Breast epithelium (tissue), 4 donors: ENCODE results near the gene PCBP3. TPM values are rescaled to one million over a fixed set of nuclear protein-coding genes. Genes with fewer than 3 reads are reported as not detected.

ENCODE experiments used
- DNase-seq, 2 donors: peaks; one replicate each; pipeline ENCODE4 v3.0.0-alpha.2; 2019; ENCODE audit warnings: low spot score in 2 of 2
- H3K27ac ChIP-seq, 2 donors: fragments of 200-600 bp; sonication (generic) in 1 of 2; one replicate each; pipeline ENCODE4 v1.5.1; 2016 to 2019; ENCODE audit warnings: mild to moderate bottlenecking in 1 of 2
- H3K27me3 ChIP-seq, 2 donors: fragments of 200-600 bp; sonication (generic) in 1 of 2; one replicate each; pipeline versions ENCODE4 v1.5.1 to v1.6.0; 2017 to 2019; ENCODE audit warnings: control low read depth in 1 of 2, mild to moderate bottlenecking in 1 of 2
- H3K36me3 ChIP-seq: fragments of 200-600 bp; one replicate; pipeline ENCODE4 v1.5.1; 2019
- H3K4me1 ChIP-seq, 2 donors: fragments of 200-600 bp; sonication (generic); one replicate each; pipeline ENCODE4 v1.5.1; 2016 to 2019; ENCODE audit warnings: control low read depth in 1 of 2
- H3K4me3 ChIP-seq, 3 donors: fragments of 200-600 bp; sonication (generic); 1 replicate in 2 of 3; 2 replicates in 1 of 3; pipeline ENCODE4 v1.5.1; 2016 to 2019; ENCODE audit warnings: mild to moderate bottlenecking in 3 of 3, moderate library complexity in 2 of 3
- H3K9me3 ChIP-seq, 2 donors: fragments of 200-600 bp; sonication (generic) in 1 of 2; one replicate each; pipeline ENCODE4 v1.5.1; 2016 to 2019; ENCODE audit warnings: control low read depth in 1 of 2
- CTCF ChIP-seq, 3 donors: fragments of 450-650 bp; IDR thresholded peaks; one replicate each; pipeline ENCODE4 v1.5.1; 2016 to 2017; ENCODE audit warnings: antibody characterized with exemption in 3 of 3, mild to moderate bottlenecking in 3 of 3, moderate library complexity in 3 of 3
- POLR2A ChIP-seq: fragments of 450-650 bp; IDR thresholded peaks from one replicate; pipeline ENCODE4 v1.6.1; 2016; ENCODE audit warnings: antibody characterized with exemption, mild to moderate bottlenecking, moderate library complexity
- POLR2AphosphoS5 ChIP-seq, 3 donors: sonication (generic); formaldehyde crosslinking; IDR thresholded peaks; one replicate each; pipeline ENCODE4 v1.6.1; 2017; ENCODE audit warnings: antibody characterized with exemption in 3 of 3
- intact Hi-C: fragments of 100-400 bp; cut with DNase I; formaldehyde crosslinking; loops from one replicate; pipeline ENCODE4 v1.15.1; 2023; ENCODE audit warnings: low total_unique reads
- total RNA-seq, 3 donors: library from RNA; depleted of rRNA; stranded (reverse); fragments of >200 nt; gene quantifications; one replicate each; pipeline ENCODE4 v1.1.0, GENCODE V29; 2016

Gene PCBP3
- total RNA-seq, 3 donors from 2014 or later: 3.4 to 13.8 (median 4.6) TPM

DNA sequence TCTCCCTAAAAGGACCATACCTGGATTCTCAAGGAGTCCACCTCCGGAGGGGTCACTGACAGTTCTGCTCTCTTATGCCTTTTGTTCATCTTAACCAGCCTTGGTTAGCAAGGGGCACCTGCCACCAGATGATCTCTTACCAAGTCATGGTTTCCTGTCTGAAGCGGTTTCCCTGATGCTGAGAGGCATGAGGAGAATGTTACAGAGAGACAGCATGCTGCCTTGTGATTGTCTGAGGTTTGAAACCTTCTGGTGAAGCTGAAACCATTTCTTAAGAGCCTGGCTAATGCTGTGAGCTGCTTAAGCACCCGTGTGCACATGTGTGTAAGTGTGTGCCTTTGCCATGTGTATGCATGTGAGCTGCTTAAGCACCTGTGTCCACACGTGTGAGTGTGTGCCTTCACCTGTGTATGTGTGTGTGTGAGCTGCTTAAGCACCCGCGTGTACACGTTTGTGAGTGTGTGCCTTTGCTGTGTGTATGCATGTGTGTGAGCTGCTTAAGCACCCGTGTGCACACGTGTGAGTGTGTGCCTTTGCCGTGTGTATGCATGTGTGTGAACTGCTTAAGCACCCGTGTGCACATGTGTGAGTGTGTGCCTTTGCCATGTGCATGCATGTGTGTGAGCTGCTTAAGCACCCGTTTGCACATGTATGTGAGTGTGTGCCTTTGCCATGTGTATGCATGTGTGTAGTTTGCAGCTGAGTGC is 201.7 kb downstream of the PCBP3 start:
- Histone ChIP-seq H3K4me1 (no peaks in the 10 kb centered on the region), H3K36me3 (no peaks in the 10 kb centered on the region), H3K27me3 (no peaks in the 10 kb centered on the region), H3K27ac (no peak overlapping the region), H3K4me3 (no peak overlapping the region), H3K9me3 (peaks cover 6 to 18% of the 10 kb centered on the region in 2 donors)
- DNase-seq: no peak
- TF ChIP-seq CTCF (IDR thresholded peaks at IDR 0.05): no peak
- no peak for TF ChIP-seq POLR2AphosphoS5 (IDR thresholded peaks at IDR 0.05)
- TF ChIP-seq POLR2A: no peak
- intact Hi-C loops: no loop called here

GRCh38 chr21:45845770-45846090 is 202.2 kb downstream of the PCBP3 start:
- Histone ChIP-seq H3K4me1 (no peaks in the 10 kb centered on the region), H3K9me3 (peaks cover 3 to 15% of the 10 kb centered on the region in 2 donors), H3K27ac (no peak overlapping the region), H3K4me3 (no peak overlapping the region), H3K36me3 (no peaks in the 10 kb centered on the region), H3K27me3 (no peaks in the 10 kb centered on the region)
- intact Hi-C loops: no loop called here
- no peak for DNase-seq
- no peak for TF ChIP-seq POLR2AphosphoS5 (IDR thresholded peaks at IDR 0.05)
- no peak for TF ChIP-seq CTCF (IDR thresholded peaks at IDR 0.05)
- no peak for TF ChIP-seq POLR2A

DNA sequence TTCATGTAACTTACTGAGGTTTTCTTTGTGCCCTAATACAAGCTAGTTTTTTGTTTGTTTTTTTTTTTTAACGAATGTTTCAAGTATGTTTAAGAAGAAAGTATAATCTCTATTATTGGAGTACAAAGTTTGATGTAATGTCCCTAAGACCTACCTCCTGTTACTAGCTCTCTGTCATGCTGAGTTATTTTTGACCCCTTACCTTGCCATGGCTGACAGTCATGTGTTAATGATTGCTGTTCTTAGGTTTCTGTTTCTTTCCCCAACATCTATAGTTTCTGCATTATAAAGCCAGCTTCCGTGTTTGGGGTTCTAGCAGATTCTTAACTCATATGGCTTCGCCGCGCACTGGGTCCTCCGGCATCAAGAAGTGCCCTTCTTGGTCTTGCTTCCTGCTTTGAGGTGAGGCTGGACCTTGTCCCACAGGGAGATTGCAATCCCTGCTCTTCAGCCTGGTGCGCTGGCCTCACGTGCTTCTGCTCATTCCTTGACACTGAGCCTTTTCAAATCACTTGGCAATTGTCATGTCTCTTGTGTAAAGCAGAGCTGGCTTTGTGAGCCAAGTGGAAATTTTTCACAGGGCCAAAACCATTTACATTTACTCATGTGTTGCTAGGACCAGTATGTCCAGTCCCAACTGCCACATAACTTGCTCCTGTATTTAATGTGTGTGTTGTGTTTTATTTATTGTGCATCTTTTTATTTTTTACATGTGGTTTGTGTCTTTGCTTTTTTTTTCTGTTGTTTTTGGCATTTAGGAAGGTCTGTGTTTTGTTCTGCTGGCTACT is 203.0 kb downstream of the PCBP3 start:
- no peak for TF ChIP-seq CTCF (IDR thresholded peaks at IDR 0.05)
- no peak for TF ChIP-seq POLR2A
- no peak for TF ChIP-seq POLR2AphosphoS5 (IDR thresholded peaks at IDR 0.05)
- no peak overlapping the region for H3K27ac ChIP-seq
- H3K4me1 ChIP-seq: no peaks in the 10 kb centered on the region
- DNase-seq: peak; percentile 50 to 59
- intact Hi-C loops: no loop called here
- no peak overlapping the region for H3K4me3 ChIP-seq
- H3K9me3 ChIP-seq: peaks cover 0 to 6% of the 10 kb centered on the region in 2 donors
- H3K27me3 ChIP-seq: no peaks in the 10 kb centered on the region
- H3K36me3 ChIP-seq: no peaks in the 10 kb centered on the region

- Histone ChIP-seq H3K36me3 (no peaks in the 10 kb centered on the region), H3K27ac (no peak overlapping the region), H3K9me3 (no peaks in the 10 kb centered on the region), H3K27me3 (no peaks in the 10 kb centered on the region), H3K4me1 (no peaks in the 10 kb centered on the region), H3K4me3 (no peak overlapping the region)
- TF ChIP-seq POLR2A (no peak), CTCF (IDR thresholded peaks at IDR 0.05) (no peak), POLR2AphosphoS5 (IDR thresholded peaks at IDR 0.05) (no peak)
- DNase-seq: no peak
- intact Hi-C loops: no loop called here
These were observed 204.3 kb downstream of the PCBP3 start for GRCh38 chr21:45847870-45848269.

DNA sequence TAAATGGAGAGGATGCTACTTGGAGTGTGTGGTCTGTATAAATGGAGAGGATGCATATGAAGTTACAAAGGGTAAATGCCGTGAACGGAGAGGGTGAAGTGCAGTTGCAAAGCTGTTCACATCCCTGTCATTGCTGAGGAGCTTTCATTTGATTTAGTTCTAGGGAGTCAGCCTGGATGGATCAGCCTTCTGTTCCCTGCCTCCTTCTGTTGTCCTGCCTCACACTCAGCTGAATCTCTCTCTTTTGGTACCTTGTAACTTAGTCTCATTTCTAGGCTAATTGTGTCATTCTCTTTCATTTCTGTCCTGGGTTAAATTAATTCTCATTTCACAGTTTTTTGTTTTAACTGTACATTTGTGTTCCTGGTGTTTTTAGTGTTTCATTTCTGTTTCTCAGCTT is 204.8 kb downstream of the PCBP3 start:
- DNase-seq: no peak
- Histone ChIP-seq H3K36me3 (no peaks in the 10 kb centered on the region), H3K4me1 (no peaks in the 10 kb centered on the region), H3K27ac (no peak overlapping the region), H3K4me3 (no peak overlapping the region), H3K9me3 (no peaks in the 10 kb centered on the region), H3K27me3 (no peaks in the 10 kb centered on the region)
- TF ChIP-seq CTCF (IDR thresholded peaks at IDR 0.05) (no peak), POLR2A (no peak), POLR2AphosphoS5 (IDR thresholded peaks at IDR 0.05) (no peak)
- intact Hi-C loops: no loop called here
